SW 1271 (cell line): ENCODE data around the gene SUN2.
A peak's percentile ranks its signal among the peaks of the same experiment; 100 is the strongest.

Source experiments
- DNase-seq, 2 experiments: peaks; one replicate each; lab custom pipeline; 2025; lab: John Stamatoyannopoulos, UW

Gene SUN2

GRCh38 chr22:38777087-38777671, 21.4 kb upstream of the SUN2 start:
- DNase-seq = no peak

DNA sequence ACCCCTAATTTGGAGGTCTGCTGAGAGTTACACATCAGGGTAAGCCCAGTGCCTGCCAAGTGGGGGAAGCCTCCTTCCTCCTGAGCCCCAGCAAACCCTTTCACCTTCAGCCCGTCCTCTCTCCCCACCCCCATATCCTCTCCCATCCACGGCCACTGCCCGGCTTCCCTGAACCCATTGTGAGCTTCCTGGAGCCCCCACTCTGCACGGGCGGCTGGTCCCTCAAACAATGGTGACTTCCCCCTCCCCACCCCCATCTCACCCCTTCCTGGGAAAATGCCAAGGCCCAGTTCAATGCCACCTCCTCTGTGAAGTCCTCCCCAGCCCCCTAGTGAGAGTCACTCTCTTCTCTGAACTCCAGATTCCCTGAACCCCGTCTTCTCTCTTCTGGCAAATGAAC, 20.3 kb upstream of the SUN2 start:
- no peak for DNase-seq

GRCh38 chr22:38775656-38776055, 19.9 kb upstream of the SUN2 start:
- DNase-seq = no peak

DNA sequence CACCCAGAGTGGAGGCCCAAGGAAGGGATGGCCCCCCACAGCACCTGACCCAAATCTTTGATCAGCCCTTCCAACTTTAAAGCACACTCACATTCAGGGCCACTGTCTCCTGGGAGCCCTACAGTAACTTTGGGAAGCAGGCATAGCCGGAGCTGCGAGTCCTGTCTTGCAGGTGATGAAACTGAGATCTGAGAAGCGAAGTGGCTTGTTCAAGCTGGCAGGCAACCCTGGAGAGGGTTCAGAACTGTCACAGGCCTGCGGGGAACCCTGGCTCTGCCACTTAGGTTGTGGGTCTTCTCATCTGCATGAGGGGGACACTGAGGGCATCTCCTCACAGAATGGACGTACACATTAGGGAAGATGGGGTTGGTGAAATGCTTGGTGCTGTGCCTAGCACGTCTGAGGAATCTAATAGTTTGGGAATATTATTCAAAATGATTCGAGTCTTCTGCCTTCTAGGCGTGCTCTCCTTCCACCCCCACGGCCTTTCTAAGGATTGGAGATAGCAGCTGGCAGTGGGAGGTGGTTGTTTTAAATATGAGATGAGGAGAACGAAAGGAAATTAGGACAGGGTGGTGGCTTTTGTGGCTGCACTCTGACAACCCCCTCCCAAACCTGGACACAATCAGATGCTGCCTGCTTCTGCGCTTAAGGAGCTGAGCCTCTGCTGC, 18.8 kb upstream of the SUN2 start:
- DNase-seq = no peak

- no peak for DNase-seq
Measured at GRCh38 chr22:38773363-38773946, 17.7 kb upstream of the SUN2 start.

DNA sequence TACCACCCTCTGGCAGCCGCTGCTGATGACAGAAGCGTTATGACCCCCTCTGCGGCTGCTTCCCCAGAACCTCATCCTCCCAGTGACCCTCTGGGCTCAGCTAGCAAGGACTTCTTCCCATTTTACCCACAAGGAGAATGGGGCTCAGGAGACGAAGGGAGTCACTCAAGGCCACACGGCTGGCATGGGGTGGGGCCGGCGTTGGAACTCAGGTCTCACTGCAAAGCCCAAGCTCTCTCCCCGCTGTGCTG, 16.8 kb upstream of the SUN2 start:
- no peak for DNase-seq

DNA sequence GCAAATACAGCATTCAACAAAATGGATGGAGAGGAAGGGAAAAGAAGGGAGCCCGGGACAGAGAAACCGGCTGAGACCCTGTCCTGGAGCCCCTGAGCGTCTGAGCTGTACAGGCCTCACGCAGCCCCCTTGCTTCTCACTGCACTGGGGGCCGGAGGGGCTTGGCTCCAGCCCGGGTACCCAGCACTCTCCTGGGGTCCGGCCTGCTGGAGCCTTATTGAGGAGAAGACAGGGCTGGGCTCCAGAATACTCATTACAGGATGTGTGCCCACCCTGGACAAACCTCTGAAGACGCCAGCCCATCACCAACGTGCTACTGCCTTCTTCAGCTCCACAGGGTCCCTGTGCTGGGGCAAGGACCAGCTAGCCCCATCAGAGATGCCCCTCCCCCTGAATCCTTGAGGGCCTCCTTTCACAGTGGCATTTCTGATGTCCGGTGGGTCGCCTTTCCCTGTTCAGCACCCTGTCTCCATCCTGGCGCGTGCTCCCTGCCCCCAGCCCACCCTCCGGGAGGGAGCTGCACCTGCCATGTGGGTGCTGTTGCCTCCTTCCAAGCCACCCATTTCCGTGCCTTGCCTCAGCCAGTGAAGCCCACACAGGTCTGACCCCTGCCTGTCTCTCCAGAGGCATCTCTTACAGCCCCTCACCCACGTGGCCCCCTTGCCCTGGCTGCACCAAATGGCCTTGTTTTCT, 14.6 kb upstream of the SUN2 start:
- DNase-seq = no peak

- no peak for DNase-seq
Measured at GRCh38 chr22:38768036-38768435, 12.2 kb upstream of the SUN2 start.

DNA sequence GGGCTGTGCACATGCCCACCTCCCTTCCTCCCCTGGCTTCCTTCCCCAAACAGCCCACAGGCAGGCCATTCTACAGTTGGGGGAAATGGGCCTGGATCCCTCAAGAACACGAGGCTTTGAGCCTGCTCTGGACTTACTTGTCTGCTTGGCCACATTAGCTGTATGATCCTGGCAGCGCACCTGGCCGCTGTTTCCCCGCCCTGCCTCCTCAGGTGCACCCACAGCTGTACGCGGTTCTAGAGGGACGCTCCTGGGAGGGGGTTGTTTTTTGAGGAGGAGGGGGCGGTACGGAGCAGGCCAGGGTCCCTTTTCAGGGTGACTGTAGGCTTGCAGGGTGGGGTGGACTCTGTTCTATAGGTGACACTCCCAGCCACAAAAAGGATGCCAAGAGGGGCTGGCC, 11.5 kb upstream of the SUN2 start:
- no peak for DNase-seq

DNA sequence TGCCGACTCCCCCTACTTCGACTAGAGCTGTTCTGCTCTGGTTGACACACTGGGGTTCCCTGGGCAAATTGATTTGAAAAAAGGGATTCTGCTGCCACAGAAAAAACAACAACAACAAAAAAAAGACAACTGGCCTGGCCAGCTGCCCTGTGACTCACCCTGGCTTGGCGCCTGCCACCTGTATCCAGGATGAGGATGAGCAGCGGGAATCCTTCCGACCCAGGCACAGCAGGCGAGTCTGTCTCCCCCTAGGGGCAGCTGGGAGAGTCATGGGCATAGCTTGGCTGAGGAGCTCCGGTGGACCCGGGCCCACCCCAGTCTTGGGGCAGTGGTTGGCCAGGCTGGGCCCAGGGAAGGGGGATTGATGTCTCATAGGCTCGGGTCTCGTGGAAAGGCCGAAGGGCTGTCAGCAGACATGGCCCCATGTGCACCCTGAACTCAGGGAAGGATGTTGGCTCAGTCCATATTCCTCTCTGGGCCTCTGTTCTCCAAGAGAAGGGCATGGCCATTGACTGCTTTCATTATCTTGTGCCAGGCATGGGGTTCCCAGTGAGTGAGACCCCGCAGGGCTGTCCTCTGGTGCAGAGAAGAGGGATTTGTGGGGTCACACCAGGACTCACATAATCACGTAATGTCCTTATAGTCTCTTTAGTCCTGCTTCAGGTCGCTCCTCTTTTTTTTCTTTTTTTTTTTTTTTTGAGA, 10.4 kb upstream of the SUN2 start:
- DNase-seq = peak; percentile 46 to 55

GRCh38 chr22:38762551-38762983, 6.8 kb upstream of the SUN2 start:
- no peak for DNase-seq

DNA sequence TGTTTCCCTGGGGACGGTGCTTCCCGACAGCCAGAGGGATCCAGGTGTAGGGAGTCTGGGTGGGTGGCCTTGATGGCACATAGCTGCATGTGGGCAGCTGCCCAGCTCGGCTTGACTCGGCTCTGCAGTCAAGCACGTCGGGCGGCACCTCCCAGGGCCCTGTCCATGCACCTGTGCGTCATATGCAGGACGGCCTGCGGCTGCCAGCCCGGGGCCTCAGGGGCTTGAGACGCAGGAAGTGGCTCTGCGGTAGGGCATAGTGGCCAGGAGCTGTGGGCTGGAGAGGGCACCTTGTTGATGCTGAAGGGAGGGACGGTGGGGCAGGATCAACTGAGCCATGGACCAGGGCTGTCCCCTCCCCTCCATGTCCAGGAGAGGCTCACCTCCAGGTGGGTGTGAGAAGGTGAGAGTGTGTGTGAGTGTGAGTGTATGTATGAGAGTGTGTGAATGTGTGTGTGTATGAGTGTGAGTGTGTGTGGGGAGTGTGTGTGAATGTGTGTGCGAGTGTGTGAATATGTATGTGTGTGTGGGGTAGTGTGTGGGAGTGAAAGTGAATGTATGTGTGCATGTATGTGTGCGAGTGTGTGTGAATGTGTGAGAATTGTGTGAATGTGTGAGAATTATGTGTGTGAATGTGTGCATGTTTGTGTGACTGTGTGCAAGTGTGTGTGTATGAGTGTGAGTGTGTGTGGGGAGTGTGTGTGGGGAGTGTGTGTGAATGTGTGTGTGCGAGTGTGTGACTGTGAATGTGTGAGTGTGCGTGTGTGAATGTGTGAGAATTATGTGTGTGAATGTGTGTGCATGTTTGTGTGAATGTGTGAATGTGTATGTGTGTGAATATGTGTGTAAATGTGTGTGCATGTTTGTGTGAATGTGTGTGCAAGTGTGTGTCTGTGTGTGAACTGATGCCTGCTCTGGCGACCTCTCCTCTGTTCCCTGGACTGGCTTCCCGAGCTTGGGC, 5.7 kb upstream of the SUN2 start:
- no peak for DNase-seq

GRCh38 chr22:38760477-38761201, 4.8 kb upstream of the SUN2 start:
- no peak for DNase-seq

GRCh38 chr22:38759005-38759404, 3.2 kb upstream of the SUN2 start:
- no peak for DNase-seq

DNA sequence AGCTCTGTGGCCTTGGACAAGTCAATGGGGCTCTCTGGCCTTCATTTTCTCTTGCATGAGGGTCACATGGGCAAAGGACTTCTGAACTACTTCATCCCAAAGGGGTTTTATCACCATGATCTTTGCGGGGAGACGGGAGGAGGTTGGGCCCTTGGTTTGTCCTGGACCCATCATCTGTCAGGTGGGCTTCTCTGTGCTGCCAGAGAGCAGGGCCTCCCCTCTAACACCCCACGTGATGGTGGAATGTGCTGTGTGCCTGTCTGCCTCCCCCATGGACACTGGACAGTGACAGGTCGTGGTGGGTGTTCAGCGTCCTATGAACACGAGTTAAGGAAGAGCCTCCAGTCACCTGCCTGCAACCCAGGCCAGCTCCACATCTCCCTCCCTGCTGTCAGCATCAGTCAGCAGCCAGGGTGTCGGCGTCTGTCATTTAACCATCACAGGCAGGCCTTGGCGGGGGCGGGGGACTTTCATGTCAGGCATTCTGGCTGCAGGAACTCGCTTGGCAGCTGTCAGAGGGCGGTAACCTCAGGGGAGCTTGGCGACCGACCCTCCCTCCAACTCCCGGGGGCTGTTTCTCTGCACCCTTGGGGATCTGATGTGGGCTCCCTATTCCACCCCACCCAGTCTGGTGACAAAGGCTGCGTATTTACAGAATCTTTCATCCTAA, 2.6 kb upstream of the SUN2 start:
- no peak for DNase-seq

DNA sequence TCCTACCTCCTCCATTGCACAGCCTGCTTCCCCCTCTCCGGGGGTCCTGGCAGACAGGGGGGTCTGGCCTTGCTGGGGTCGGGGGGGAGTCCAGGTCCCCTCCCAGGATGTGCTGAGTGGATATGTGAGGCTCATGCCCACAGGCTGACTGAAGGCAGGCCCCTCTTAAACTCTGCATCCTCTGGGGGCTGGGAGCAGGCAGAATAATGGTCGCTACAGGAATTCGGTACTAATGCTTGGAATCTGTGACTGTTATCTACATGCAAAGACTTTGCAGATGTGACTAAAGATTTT, 1.6 kb upstream of the SUN2 start:
- DNase-seq = no peak

- DNase-seq = no peak
Measured at GRCh38 chr22:38756711-38757463, 1.1 kb upstream of the SUN2 start.

- DNase-seq = peak; percentile 39 to 62
Measured at GRCh38 chr22:38755155-38755910, 465 bp downstream of the SUN2 start.

DNA sequence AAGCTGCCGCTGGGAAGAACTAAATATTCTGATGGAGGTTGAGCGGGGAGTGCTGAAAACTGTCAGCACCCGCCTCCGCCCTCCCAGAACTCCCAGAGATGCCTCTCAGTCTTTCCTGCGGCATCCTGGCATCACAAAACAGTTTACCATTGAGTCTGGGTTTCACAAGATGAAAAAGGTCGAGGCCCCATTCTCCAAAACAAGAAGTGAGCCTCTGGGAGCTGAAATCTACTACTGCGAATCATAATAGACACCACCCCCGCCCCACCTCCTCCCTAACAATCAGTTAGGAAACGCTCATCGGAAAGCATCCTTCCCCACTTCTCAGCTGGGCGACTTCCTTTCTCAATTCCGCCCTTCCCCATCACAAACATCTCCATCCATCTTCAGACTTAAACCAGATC, 1.0 kb downstream of the SUN2 start:
- no peak for DNase-seq
